T-cell (primary cell): ENCODE results near the gene RFX1. TPM values are rescaled to one million over a fixed set of nuclear protein-coding genes. Genes with fewer than 3 reads are reported as not detected.

Experiments used
- ATAC-seq, 4 experiments: fragments of 200-7000 bp in 3 of 4; fragments of 150-1000 bp in 1 of 4; cut with Tn5 transposase; replicated peaks in 1 of 4; 1 replicate in 3 of 4; 2 replicates in 1 of 4; pipeline ENCODE4 v1.10.0; 2021; ENCODE audit warnings: moderate library complexity in 3 of 4, mild to moderate bottlenecking in 2 of 4, moderate number of reproducible peaks in 1 of 4
- CTCF ChIA-PET, 2 donors: fragments of 300-600 bp; sonication (Branson Sonifier 250); formaldehyde crosslinking; loops; one replicate each; lab custom pipeline; 2022; ENCODE audit warnings: antibody characterized with exemption in 2 of 2; lab: Charles Lee
- POLR2A ChIA-PET, 2 donors: fragments of 300-600 bp; sonication (Branson Sonifier 250); formaldehyde crosslinking; loops; one replicate each; lab custom pipeline; 2022; ENCODE audit warnings: antibody characterized with exemption in 2 of 2; lab: Charles Lee
- DNase-seq, 35 experiments: peaks; one replicate each; pipeline versions ENCODE4 v3.0.0 to v3.0.0-alpha.2; 2013 to 2023
- H3K27ac ChIP-seq: one replicate; pipeline ENCODE4 v1.5.1; 2013; ENCODE audit warnings: low read length
- H3K27me3 ChIP-seq, 2 experiments: replicated peaks in 1 of 2; 1 replicate in 1 of 2; 2 replicates in 1 of 2; pipeline versions ENCODE4 v1.6.1 to v1.7.0; 2013; ENCODE audit warnings: low read length in 1 of 2, mixed read lengths in 1 of 2; ENCODE audit not compliant: control insufficient read depth in 2 of 2, insufficient read depth in 2 of 2; ENCODE audit errors: extremely low read depth in 1 of 2
- H3K36me3 ChIP-seq, 2 donors: 1 replicate in 1 of 2; 2 replicates in 1 of 2; pipeline versions ENCODE4 v1.6.1 to v1.7.0; 2013; ENCODE audit warnings: low read length in 1 of 2; ENCODE audit not compliant: control insufficient read depth in 2 of 2, insufficient read depth in 1 of 2; ENCODE audit errors: extremely low read depth in 1 of 2
- H3K4me1 ChIP-seq, 2 experiments: 1 replicate in 1 of 2; 2 replicates in 1 of 2; pipeline versions ENCODE4 v1.6.1 to v1.7.0; 2013; ENCODE audit warnings: low read length in 2 of 2, mixed read lengths in 1 of 2; ENCODE audit not compliant: insufficient read depth in 2 of 2, control insufficient read depth in 1 of 2; ENCODE audit errors: extremely low read depth in 1 of 2
- H3K4me3 ChIP-seq, 2 donors: 1 replicate in 1 of 2; 2 replicates in 1 of 2; pipeline versions ENCODE4 v1.5.1 to v1.7.0; 2013; ENCODE audit warnings: mild to moderate bottlenecking in 2 of 2, low read length in 1 of 2, moderate library complexity in 1 of 2; ENCODE audit not compliant: control insufficient read depth in 1 of 2; ENCODE audit errors: extremely low read depth in 1 of 2
- H3K9me3 ChIP-seq: 2 replicates; pipeline ENCODE4 v1.7.0; 2013
- H3K27ac Mint-ChIP-seq, 2 donors: one replicate each; pipeline ENCODE4 v1.8.0; 2020 to 2021; ENCODE audit warnings: mild to moderate bottlenecking in 2 of 2, mixed read lengths in 2 of 2
- H3K27me3 Mint-ChIP-seq, 2 donors: one replicate each; pipeline ENCODE4 v1.8.0; 2021 to 2022; ENCODE audit warnings: mixed read lengths in 2 of 2
- H3K36me3 Mint-ChIP-seq: one replicate; pipeline ENCODE4 v1.8.0; 2021; ENCODE audit warnings: mixed read lengths
- H3K4me1 Mint-ChIP-seq, 3 donors: one replicate each; pipeline ENCODE4 v1.8.0; 2020 to 2022; ENCODE audit warnings: mixed read lengths in 3 of 3, mild to moderate bottlenecking in 1 of 3
- H3K4me3 Mint-ChIP-seq, 3 donors: one replicate each; pipeline ENCODE4 v1.8.0; 2020 to 2022; ENCODE audit warnings: mild to moderate bottlenecking in 3 of 3, mixed read lengths in 3 of 3, moderate library complexity in 3 of 3
- H3K9me3 Mint-ChIP-seq, 3 donors: one replicate each; pipeline ENCODE4 v1.8.0; 2020 to 2022; ENCODE audit warnings: mixed read lengths in 3 of 3
- WGBS: methylation state at CpG from one replicate; pipeline ENCODE4 v1.1.5; 2013; ENCODE audit warnings: missing lambda C conversion rate; ENCODE audit not compliant: insufficient coverage; 5-methylcytosine and 5-hydroxymethylcytosine counted together
- total RNA-seq, 35 experiments: library from RNA in 6 of 35; stranded (reverse) in 6 of 35; fragments of 120-200 nt in 1 of 35; gene quantifications; one replicate each; pipeline versions ENCODE4 v1.2.1 to v1.2.4 and lab custom pipeline; 2013 to 2026

Gene RFX1
- total RNA-seq, 5 donors from 2014 or later (not counting 1 experiment from before 2014, with no cell fraction given), result 18.4 to 27.1 (median 23.1) TPM

- H3K9me3 Mint-ChIP-seq, result no peaks in the 10 kb centered on the region
- Histone ChIP-seq H3K9me3 (no peaks in the 10 kb centered on the region), H3K27me3 (no peaks in the 10 kb centered on the region), H3K4me1 (peaks cover 55 to 75% of the 10 kb centered on the region in 2 experiments), H3K36me3 (peaks cover 5 to 11% of the 10 kb centered on the region in 2 donors), H3K4me3 (no peak overlapping the region), H3K27ac (no peak overlapping the region)
- H3K4me3 Mint-ChIP-seq, result peak overlapping the region in 1 of 3 donors; percentile 29
- CTCF ChIA-PET, result interaction anchor here in 1 of 2 donors (0.6 kb wide), 1 partner anchor 83 kb away, joined by 5 read pairs; no protein-coding TSS in a partner anchor
- peak overlapping the region; percentile 43 to 90 for H3K27ac Mint-ChIP-seq
- peaks cover 24 to 60% (median 60%) of the 10 kb centered on the region in 3 donors for H3K4me1 Mint-ChIP-seq
- peaks cover 1% of the 10 kb centered on the region for H3K36me3 Mint-ChIP-seq
- DNase-seq (no peak), ATAC-seq (no peak)
- no peaks in the 10 kb centered on the region for H3K27me3 Mint-ChIP-seq
- 78% methylated on average over 8 of the region's 9 CpGs for WGBS
- POLR2A ChIA-PET, result no interaction called here
Observed at GRCh38 chr19:13981467-13981866, 24.7 kb downstream of the RFX1 start.

- Histone ChIP-seq H3K27ac (no peak overlapping the region), H3K27me3 (no peaks in the 10 kb centered on the region), H3K4me3 (no peak overlapping the region), H3K36me3 (peaks cover 5 to 11% of the 10 kb centered on the region in 2 donors), H3K9me3 (no peaks in the 10 kb centered on the region), H3K4me1 (peaks cover 51 to 71% of the 10 kb centered on the region in 2 experiments)
- ChIA-PET POLR2A (no interaction called here), CTCF (no interaction called here)
- H3K9me3 Mint-ChIP-seq, result no peaks in the 10 kb centered on the region
- ATAC-seq, result no peak
- peaks cover 4% of the 10 kb centered on the region for H3K36me3 Mint-ChIP-seq
- DNase-seq, result no peak
- 100% methylated on average over 2 of the region's 5 CpGs for WGBS
- H3K4me3 Mint-ChIP-seq, result peak overlapping the region in 1 of 3 donors; percentile 29
- peaks cover 24 to 55% (median 55%) of the 10 kb centered on the region in 3 donors for H3K4me1 Mint-ChIP-seq
- no peaks in the 10 kb centered on the region for H3K27me3 Mint-ChIP-seq
- peak overlapping the region in 1 of 2 donors; percentile 90 for H3K27ac Mint-ChIP-seq
Observed at GRCh38 chr19:13981021-13981420, 25.1 kb downstream of the RFX1 start.

GRCh38 chr19:13980340-13980739 is 25.8 kb downstream of the RFX1 start:
- Histone ChIP-seq H3K27ac (no peak overlapping the region), H3K36me3 (peaks cover 7 to 13% of the 10 kb centered on the region in 2 donors), H3K27me3 (no peaks in the 10 kb centered on the region), H3K9me3 (no peaks in the 10 kb centered on the region), H3K4me1 (peaks cover 44 to 64% of the 10 kb centered on the region in 2 experiments), H3K4me3 (no peak overlapping the region)
- Mint-ChIP-seq H3K4me3 (no peak overlapping the region), H3K27me3 (no peaks in the 10 kb centered on the region), H3K27ac (no peak overlapping the region), H3K36me3 (peaks cover 10% of the 10 kb centered on the region), H3K4me1 (peaks cover 25 to 52% (median 48%) of the 10 kb centered on the region in 3 donors), H3K9me3 (no peaks in the 10 kb centered on the region)
- DNase-seq, result no peak
- ATAC-seq, result no peak
- ChIA-PET CTCF (no interaction called here), POLR2A (no interaction called here)
- WGBS, result 95% methylated on average over 11 of the region's 15 CpGs

GRCh38 chr19:13979686-13980085 is 26.4 kb downstream of the RFX1 start:
- Mint-ChIP-seq H3K36me3 (peaks cover 14% of the 10 kb centered on the region), H3K9me3 (no peaks in the 10 kb centered on the region), H3K27me3 (no peaks in the 10 kb centered on the region), H3K4me3 (peak overlapping the region in 2 of 3 donors; percentile 6 to 57), H3K4me1 (peaks cover 18 to 45% (median 42%) of the 10 kb centered on the region in 3 donors), H3K27ac (peak overlapping the region in 1 of 2 donors; percentile 73)
- DNase-seq, result no peak
- Histone ChIP-seq H3K36me3 (peaks cover 7 to 13% of the 10 kb centered on the region in 2 donors), H3K4me1 (peaks cover 38 to 57% of the 10 kb centered on the region in 2 experiments), H3K27ac (no peak overlapping the region), H3K27me3 (no peaks in the 10 kb centered on the region), H3K4me3 (peak overlapping the region in 1 of 2 donors; percentile 27), H3K9me3 (no peaks in the 10 kb centered on the region)
- no peak for ATAC-seq
- WGBS, result 77% methylated on average over 5 of the region's 12 CpGs
- ChIA-PET CTCF (no interaction called here), POLR2A (no interaction called here)

- H3K27me3 ChIP-seq, result no peaks in the 10 kb centered on the region
- H3K4me3 ChIP-seq, result peak overlapping the region in 1 of 2 donors; percentile 56
- peaks cover 33 to 56% of the 10 kb centered on the region in 2 experiments for H3K4me1 ChIP-seq
- peak overlapping the region; percentile 53 for H3K27ac ChIP-seq
- WGBS, result 60% methylated on average over 5 of the region's 12 CpGs
- no peaks in the 10 kb centered on the region for H3K9me3 ChIP-seq
- peak overlapping the region in 2 of 3 donors; percentile 9 to 57 for H3K4me3 Mint-ChIP-seq
- H3K36me3 Mint-ChIP-seq, result peaks cover 17% of the 10 kb centered on the region
- H3K27me3 Mint-ChIP-seq, result no peaks in the 10 kb centered on the region
- peak overlapping the region in 1 of 2 donors; percentile 73 for H3K27ac Mint-ChIP-seq
- CTCF ChIA-PET, result no interaction called here
- ATAC-seq (no peak), DNase-seq (no peak)
- peaks cover 7 to 13% of the 10 kb centered on the region in 2 donors for H3K36me3 ChIP-seq
- POLR2A ChIA-PET, result no interaction called here
- H3K9me3 Mint-ChIP-seq, result no peaks in the 10 kb centered on the region
- peaks cover 18 to 44% (median 42%) of the 10 kb centered on the region in 3 donors for H3K4me1 Mint-ChIP-seq
Observed at GRCh38 chr19:13979244-13979615, 26.9 kb downstream of the RFX1 start.

GRCh38 chr19:13978351-13979243 is 27.5 kb downstream of the RFX1 start:
- CTCF ChIA-PET, result interaction anchor here in 1 of 2 donors (1.0 kb wide), 1 partner anchor 158 kb away, joined by 3 read pairs; the partner anchor contains the start of gene ASF1B
- no peaks in the 10 kb centered on the region for H3K9me3 ChIP-seq
- Mint-ChIP-seq H3K36me3 (peaks cover 21% of the 10 kb centered on the region), H3K4me1 (peaks cover 22 to 44% (median 43%) of the 10 kb centered on the region in 3 donors), H3K4me3 (peak overlapping the region in 2 of 3 donors; percentile 31 to 57), H3K9me3 (no peaks in the 10 kb centered on the region), H3K27ac (peak overlapping the region in 1 of 2 donors; percentile 79), H3K27me3 (no peaks in the 10 kb centered on the region)
- peaks cover 28 to 57% of the 10 kb centered on the region in 2 experiments for H3K4me1 ChIP-seq
- H3K27ac ChIP-seq, result peak overlapping the region; percentile 53
- H3K4me3 ChIP-seq, result peak overlapping the region in 1 of 2 donors; percentile 56
- 49% methylated on average over 70 of the region's 74 CpGs for WGBS
- DNase-seq, result peak in 3 of 35 experiments; percentile 19 to 30 (median 27)
- peaks cover 7 to 17% of the 10 kb centered on the region in 2 donors for H3K36me3 ChIP-seq
- ATAC-seq, result peak; percentile 28 to 40 (median 33)
- H3K27me3 ChIP-seq, result no peaks in the 10 kb centered on the region
- POLR2A ChIA-PET, result interaction anchor here in 1 of 2 donors (0.9 kb wide), 1 partner anchor 26 kb away, joined by 8 read pairs; no protein-coding TSS in a partner anchor
